OCI-LY7 (cell line): ENCODE results near the gene ORMDL1.

Experiments
- EZH2phosphoT487 ChIP-seq: fragments of 200-600 bp; sonication (generic); IDR thresholded peaks from 2 replicates; pipeline ENCODE4 v1.6.1; 2018; ENCODE audit warnings: low read depth, borderline replicate concordance, mild to moderate bottlenecking, mixed run types, antibody characterized with exemption, low read length, moderate library complexity, mixed read lengths
- TF ChIP-seq, protein P1 (sequence below): fragments of 200-600 bp; sonication (generic); conservative IDR thresholded peaks from 2 replicates; pipeline ENCODE4 v1.5.1; 2014; ENCODE audit warnings: mild to moderate bottlenecking, antibody characterized with exemption, low read length, moderate library complexity, mixed read lengths

DNA sequence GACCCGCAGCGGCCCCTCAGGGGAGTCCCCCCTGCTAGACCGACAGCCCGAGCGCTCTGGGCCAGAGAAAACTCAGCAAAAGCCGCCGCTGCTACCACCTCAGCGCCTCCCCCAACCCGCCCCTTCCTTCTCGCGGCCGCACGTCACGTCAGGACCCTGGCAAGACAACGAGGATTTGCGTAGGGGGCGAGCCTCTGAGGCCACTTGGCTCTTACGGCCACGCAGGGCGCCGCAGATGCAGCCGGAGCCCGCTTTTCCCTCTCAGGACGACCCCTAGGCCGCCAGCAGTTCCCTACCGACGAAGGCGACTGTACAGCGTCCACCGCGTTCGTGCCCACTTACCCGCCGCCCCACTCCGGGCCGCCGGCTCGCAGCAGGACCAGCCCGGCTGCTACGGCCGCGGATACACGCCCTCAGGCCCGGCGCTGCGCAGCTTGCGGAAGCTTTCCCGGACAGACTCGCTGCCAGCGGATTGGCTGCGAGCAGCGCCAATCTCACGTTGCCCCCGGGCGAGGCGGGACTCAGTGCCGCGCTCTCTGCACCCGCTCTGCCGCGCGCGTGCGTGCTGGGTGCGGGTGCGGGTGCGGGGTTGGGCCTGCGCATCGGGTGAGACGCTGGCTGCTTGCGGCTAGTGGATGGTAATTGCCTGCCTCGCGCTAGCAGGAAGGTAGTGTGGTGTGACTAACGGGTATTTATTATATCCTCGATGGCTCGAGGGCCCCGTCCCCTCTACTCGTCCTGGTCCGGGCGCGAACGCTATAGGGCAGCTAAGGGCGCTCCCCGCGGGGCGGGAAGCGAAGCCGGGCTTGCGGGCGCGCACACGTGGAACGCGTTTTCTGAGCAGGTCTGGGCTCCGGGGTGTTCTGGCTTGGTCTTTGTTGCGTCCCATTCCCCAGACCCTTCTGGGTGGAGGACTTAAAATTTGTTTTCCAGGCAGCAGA is at the start of gene ORMDL1, which contains the start of gene PMS1:
- TF ChIP-seq, protein P1, sequence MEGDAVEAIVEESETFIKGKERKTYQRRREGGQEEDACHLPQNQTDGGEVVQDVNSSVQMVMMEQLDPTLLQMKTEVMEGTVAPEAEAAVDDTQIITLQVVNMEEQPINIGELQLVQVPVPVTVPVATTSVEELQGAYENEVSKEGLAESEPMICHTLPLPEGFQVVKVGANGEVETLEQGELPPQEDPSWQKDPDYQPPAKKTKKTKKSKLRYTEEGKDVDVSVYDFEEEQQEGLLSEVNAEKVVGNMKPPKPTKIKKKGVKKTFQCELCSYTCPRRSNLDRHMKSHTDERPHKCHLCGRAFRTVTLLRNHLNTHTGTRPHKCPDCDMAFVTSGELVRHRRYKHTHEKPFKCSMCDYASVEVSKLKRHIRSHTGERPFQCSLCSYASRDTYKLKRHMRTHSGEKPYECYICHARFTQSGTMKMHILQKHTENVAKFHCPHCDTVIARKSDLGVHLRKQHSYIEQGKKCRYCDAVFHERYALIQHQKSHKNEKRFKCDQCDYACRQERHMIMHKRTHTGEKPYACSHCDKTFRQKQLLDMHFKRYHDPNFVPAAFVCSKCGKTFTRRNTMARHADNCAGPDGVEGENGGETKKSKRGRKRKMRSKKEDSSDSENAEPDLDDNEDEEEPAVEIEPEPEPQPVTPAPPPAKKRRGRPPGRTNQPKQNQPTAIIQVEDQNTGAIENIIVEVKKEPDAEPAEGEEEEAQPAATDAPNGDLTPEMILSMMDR, result no peak
- TF ChIP-seq EZH2phosphoT487, result no peak
